HepG2 (cell line): ENCODE results near the gene H1-8.

Experiments used
- FOXA1 ChIP-seq, 2 experiments: fragments of 450-650 bp in 1 of 2; sonication (generic) in 1 of 2; formaldehyde crosslinking in 1 of 2; IDR thresholded peaks; 2 replicates each; pipeline versions ENCODE4 v1.4.0 to v1.6.1; 2016 to 2020; ENCODE audit warnings: missing genetic modification reagents in 1 of 2
- MED1 ChIP-seq: sonication (generic); formaldehyde crosslinking; IDR thresholded peaks from 2 replicates; pipeline ENCODE4 v1.4.0; 2020; ENCODE audit warnings: missing genetic modification reagents
- NR1H2 ChIP-seq: sonication (generic); formaldehyde crosslinking; IDR thresholded peaks from 2 replicates; pipeline ENCODE4 v1.8.1; 2022; ENCODE audit warnings: low read depth, missing genetic modification reagents, borderline replicate concordance
- POLR2AphosphoS5 ChIP-seq: IDR thresholded peaks from 2 replicates; pipeline ENCODE4 v1.6.1; 2012; ENCODE audit warnings: low read depth, low read length
- RAD21 ChIP-seq: fragments of 450-650 bp; formaldehyde crosslinking; IDR thresholded peaks from 2 replicates; pipeline ENCODE4 v1.5.0; 2020; ENCODE audit warnings: mild to moderate bottlenecking
- SRF ChIP-seq: IDR thresholded peaks from 2 replicates; pipeline ENCODE4 v1.6.1; 2011; ENCODE audit warnings: mild to moderate bottlenecking, low read depth, low read length, moderate library complexity
- TARDBP ChIP-seq: sonication (generic); formaldehyde crosslinking; IDR thresholded peaks from 2 replicates; pipeline ENCODE4 v1.8.0; 2022; ENCODE audit warnings: mild to moderate bottlenecking, missing genetic modification reagents
- ZNF317 ChIP-seq: sonication (generic); formaldehyde crosslinking; IDR thresholded peaks from 2 replicates; pipeline ENCODE4 v1.5.0; 2020; ENCODE audit warnings: mild to moderate bottlenecking, missing genetic modification reagents
- ZNF660 ChIP-seq: sonication (generic); formaldehyde crosslinking; IDR thresholded peaks from 2 replicates; pipeline ENCODE4 v1.5.1; 2020; ENCODE audit warnings: mild to moderate bottlenecking, low read depth, missing genetic modification reagents, borderline replicate concordance
- TF ChIP-seq, protein P1 (sequence below), 2 experiments: sonication (generic) in 1 of 2; formaldehyde crosslinking in 1 of 2; IDR thresholded peaks; 2 replicates each; pipeline versions ENCODE4 v1.4.0 to v1.6.1; 2018 to 2020; ENCODE audit warnings: missing genetic modification reagents in 2 of 2, borderline replicate concordance in 1 of 2, low read depth in 1 of 2, mild to moderate bottlenecking in 1 of 2, missing biosample characterization in 1 of 2
- TF ChIP-seq, protein P2 (sequence below): sonication (generic); formaldehyde crosslinking; IDR thresholded peaks from 2 replicates; pipeline ENCODE4 v1.9.0; 2022; ENCODE audit warnings: missing genetic modification reagents, mild to moderate bottlenecking, borderline replicate concordance
- TF ChIP-seq, protein P3 (sequence below): sonication (generic); formaldehyde crosslinking; IDR thresholded peaks from 2 replicates; pipeline ENCODE4 v1.5.0; 2020; ENCODE audit warnings: mild to moderate bottlenecking, missing genetic modification reagents, moderate library complexity
- TF ChIP-seq, protein P4 (sequence below): sonication (generic); formaldehyde crosslinking; IDR thresholded peaks from 2 replicates; pipeline ENCODE4 v1.5.0; 2020; ENCODE audit warnings: mild to moderate bottlenecking, missing genetic modification reagents, borderline replicate concordance

DNA sequence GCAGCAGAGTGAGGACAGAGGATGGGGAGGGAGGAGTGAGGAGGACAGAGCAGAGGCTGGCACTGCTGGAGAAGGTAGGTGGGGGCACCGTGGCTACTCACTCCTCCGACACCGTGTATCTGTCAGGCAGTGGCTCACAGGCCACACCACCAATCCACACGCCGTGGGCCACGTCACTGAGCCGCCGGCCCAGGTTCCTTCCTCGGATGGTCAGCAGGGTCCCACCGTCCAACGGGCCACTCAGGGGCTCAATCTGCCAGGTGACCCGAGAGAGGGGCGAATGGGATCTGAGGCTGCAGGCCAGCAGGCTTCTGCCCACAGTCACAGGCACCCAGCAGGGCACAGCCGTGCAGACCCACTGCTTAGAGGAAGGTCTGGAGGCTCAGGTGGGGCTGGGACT lies 30.5 kb downstream of the H1-8 start:
- no peak for TF ChIP-seq FOXA1 (IDR thresholded peaks at IDR 0.05)
- no peak for TF ChIP-seq FOXA1 (CRISPR knock-in tag; IDR thresholded peaks at IDR 0.05)
- no peak for TF ChIP-seq NR1H2
- no peak for TF ChIP-seq SRF
- no peak for TF ChIP-seq MED1 (CRISPR knock-in tag)
- TF ChIP-seq, protein P1, sequence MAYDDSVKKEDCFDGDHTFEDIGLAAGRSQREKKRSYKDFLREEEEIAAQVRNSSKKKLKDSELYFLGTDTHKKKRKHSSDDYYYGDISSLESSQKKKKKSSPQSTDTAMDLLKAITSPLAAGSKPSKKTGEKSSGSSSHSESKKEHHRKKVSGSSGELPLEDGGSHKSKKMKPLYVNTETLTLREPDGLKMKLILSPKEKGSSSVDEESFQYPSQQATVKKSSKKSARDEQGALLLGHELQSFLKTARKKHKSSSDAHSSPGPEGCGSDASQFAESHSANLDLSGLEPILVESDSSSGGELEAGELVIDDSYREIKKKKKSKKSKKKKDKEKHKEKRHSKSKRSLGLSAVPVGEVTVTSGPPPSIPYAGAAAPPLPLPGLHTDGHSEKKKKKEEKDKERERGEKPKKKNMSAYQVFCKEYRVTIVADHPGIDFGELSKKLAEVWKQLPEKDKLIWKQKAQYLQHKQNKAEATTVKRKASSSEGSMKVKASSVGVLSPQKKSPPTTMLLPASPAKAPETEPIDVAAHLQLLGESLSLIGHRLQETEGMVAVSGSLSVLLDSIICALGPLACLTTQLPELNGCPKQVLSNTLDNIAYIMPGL (CRISPR knock-in tag; IDR thresholded peaks at IDR 0.05; ENCODE audit: borderline replicate concordance in 1 of 2, low read depth in 1 of 2), result no peak
- no peak for TF ChIP-seq ZNF317 (CRISPR knock-in tag)
- TF ChIP-seq ZNF660 (CRISPR knock-in tag), result no peak
- TF ChIP-seq, protein P2, sequence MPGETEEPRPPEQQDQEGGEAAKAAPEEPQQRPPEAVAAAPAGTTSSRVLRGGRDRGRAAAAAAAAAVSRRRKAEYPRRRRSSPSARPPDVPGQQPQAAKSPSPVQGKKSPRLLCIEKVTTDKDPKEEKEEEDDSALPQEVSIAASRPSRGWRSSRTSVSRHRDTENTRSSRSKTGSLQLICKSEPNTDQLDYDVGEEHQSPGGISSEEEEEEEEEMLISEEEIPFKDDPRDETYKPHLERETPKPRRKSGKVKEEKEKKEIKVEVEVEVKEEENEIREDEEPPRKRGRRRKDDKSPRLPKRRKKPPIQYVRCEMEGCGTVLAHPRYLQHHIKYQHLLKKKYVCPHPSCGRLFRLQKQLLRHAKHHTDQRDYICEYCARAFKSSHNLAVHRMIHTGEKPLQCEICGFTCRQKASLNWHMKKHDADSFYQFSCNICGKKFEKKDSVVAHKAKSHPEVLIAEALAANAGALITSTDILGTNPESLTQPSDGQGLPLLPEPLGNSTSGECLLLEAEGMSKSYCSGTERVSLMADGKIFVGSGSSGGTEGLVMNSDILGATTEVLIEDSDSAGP, result no peak
- TF ChIP-seq, protein P3, sequence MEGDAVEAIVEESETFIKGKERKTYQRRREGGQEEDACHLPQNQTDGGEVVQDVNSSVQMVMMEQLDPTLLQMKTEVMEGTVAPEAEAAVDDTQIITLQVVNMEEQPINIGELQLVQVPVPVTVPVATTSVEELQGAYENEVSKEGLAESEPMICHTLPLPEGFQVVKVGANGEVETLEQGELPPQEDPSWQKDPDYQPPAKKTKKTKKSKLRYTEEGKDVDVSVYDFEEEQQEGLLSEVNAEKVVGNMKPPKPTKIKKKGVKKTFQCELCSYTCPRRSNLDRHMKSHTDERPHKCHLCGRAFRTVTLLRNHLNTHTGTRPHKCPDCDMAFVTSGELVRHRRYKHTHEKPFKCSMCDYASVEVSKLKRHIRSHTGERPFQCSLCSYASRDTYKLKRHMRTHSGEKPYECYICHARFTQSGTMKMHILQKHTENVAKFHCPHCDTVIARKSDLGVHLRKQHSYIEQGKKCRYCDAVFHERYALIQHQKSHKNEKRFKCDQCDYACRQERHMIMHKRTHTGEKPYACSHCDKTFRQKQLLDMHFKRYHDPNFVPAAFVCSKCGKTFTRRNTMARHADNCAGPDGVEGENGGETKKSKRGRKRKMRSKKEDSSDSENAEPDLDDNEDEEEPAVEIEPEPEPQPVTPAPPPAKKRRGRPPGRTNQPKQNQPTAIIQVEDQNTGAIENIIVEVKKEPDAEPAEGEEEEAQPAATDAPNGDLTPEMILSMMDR (CRISPR knock-in tag), result no peak
- TF ChIP-seq TARDBP, result no peak
- TF ChIP-seq RAD21 (CRISPR knock-in tag), result no peak
- TF ChIP-seq, protein P4, sequence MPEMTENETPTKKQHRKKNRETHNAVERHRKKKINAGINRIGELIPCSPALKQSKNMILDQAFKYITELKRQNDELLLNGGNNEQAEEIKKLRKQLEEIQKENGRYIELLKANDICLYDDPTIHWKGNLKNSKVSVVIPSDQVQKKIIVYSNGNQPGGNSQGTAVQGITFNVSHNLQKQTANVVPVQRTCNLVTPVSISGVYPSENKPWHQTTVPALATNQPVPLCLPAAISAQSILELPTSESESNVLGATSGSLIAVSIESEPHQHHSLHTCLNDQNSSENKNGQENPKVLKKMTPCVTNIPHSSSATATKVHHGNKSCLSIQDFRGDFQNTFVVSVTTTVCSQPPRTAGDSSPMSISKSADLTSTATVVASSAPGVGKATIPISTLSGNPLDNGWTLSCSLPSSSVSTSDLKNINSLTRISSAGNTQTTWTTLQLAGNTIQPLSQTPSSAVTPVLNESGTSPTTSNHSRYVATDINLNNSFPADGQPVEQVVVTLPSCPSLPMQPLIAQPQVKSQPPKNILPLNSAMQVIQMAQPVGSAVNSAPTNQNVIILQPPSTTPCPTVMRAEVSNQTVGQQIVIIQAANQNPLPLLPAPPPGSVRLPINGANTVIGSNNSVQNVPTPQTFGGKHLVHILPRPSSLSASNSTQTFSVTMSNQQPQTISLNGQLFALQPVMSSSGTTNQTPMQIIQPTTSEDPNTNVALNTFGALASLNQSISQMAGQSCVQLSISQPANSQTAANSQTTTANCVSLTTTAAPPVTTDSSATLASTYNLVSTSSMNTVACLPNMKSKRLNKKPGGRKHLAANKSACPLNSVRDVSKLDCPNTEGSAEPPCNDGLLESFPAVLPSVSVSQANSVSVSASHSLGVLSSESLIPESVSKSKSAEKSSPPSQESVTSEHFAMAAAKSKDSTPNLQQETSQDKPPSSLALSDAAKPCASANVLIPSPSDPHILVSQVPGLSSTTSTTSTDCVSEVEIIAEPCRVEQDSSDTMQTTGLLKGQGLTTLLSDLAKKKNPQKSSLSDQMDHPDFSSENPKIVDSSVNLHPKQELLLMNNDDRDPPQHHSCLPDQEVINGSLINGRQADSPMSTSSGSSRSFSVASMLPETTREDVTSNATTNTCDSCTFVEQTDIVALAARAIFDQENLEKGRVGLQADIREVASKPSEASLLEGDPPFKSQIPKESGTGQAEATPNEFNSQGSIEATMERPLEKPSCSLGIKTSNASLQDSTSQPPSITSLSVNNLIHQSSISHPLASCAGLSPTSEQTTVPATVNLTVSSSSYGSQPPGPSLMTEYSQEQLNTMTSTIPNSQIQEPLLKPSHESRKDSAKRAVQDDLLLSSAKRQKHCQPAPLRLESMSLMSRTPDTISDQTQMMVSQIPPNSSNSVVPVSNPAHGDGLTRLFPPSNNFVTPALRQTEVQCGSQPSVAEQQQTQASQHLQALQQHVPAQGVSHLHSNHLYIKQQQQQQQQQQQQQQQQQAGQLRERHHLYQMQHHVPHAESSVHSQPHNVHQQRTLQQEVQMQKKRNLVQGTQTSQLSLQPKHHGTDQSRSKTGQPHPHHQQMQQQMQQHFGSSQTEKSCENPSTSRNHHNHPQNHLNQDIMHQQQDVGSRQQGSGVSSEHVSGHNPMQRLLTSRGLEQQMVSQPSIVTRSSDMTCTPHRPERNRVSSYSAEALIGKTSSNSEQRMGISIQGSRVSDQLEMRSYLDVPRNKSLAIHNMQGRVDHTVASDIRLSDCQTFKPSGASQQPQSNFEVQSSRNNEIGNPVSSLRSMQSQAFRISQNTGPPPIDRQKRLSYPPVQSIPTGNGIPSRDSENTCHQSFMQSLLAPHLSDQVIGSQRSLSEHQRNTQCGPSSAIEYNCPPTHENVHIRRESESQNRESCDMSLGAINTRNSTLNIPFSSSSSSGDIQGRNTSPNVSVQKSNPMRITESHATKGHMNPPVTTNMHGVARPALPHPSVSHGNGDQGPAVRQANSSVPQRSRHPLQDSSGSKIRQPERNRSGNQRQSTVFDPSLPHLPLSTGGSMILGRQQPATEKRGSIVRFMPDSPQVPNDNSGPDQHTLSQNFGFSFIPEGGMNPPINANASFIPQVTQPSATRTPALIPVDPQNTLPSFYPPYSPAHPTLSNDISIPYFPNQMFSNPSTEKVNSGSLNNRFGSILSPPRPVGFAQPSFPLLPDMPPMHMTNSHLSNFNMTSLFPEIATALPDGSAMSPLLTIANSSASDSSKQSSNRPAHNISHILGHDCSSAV (CRISPR knock-in tag), result no peak
- TF ChIP-seq POLR2AphosphoS5, result no peak
